ENCODE data around the gene METTL13. TPM values are rescaled to one million over a fixed set of nuclear protein-coding genes. Genes with fewer than 3 reads are reported as not detected.

METTL13 gene
- total RNA-seq, 1 donor from 2014 or later = 25.1 TPM

- Histone ChIP-seq H3K4me3 (ENCODE audit: insufficient read depth, low read depth, low read length) (no peak overlapping the region), H3K27ac (ENCODE audit: low read depth, low read length) (no peak overlapping the region), H3K4me1 (ENCODE audit: insufficient read depth, low read length) (no peaks in the 10 kb centered on the region), H3K27me3 (ENCODE audit: insufficient read depth, low read length) (no peaks in the 10 kb centered on the region), H3K9me3 (ENCODE audit: insufficient read depth, low read depth, low read length) (no peaks in the 10 kb centered on the region), H3K79me2 (ENCODE audit: insufficient read depth, low read length) (no peaks in the 10 kb centered on the region), H3K4me2 (ENCODE audit: low read length) (no peak overlapping the region), H3K36me3 (ENCODE audit: insufficient read depth, low read length) (peaks cover 8% of the 10 kb centered on the region), H3K9ac (ENCODE audit: low read length) (no peak overlapping the region), H2AFZ (ENCODE audit: low read depth, low read length) (no peak overlapping the region), H4K20me1 (ENCODE audit: insufficient read depth, low read length) (no peaks in the 10 kb centered on the region)
- Mint-ChIP-seq H3K27ac (ENCODE audit: unreplicated experiment) (no peak overlapping the region), H3K4me1 (ENCODE audit: low read depth, unreplicated experiment) (no peaks in the 10 kb centered on the region), H3K9me3 (ENCODE audit: unreplicated experiment) (no peaks in the 10 kb centered on the region), H3K36me3 (ENCODE audit: low read depth, unreplicated experiment) (peaks cover 3% of the 10 kb centered on the region), H3K27me3 (ENCODE audit: low read depth, unreplicated experiment) (no peaks in the 10 kb centered on the region), H3K4me3 (ENCODE audit: unreplicated experiment) (no peak overlapping the region)
- DNase-seq (ENCODE audit: low read depth) (no peak), FAIRE-seq (no peak)
- TF ChIP-seq EZH2 (IDR thresholded peaks at IDR 0.05; ENCODE audit: insufficient read depth, low read length) = no peak
- TF ChIP-seq, protein P1, sequence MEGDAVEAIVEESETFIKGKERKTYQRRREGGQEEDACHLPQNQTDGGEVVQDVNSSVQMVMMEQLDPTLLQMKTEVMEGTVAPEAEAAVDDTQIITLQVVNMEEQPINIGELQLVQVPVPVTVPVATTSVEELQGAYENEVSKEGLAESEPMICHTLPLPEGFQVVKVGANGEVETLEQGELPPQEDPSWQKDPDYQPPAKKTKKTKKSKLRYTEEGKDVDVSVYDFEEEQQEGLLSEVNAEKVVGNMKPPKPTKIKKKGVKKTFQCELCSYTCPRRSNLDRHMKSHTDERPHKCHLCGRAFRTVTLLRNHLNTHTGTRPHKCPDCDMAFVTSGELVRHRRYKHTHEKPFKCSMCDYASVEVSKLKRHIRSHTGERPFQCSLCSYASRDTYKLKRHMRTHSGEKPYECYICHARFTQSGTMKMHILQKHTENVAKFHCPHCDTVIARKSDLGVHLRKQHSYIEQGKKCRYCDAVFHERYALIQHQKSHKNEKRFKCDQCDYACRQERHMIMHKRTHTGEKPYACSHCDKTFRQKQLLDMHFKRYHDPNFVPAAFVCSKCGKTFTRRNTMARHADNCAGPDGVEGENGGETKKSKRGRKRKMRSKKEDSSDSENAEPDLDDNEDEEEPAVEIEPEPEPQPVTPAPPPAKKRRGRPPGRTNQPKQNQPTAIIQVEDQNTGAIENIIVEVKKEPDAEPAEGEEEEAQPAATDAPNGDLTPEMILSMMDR (IDR thresholded peaks at IDR 0.05; ENCODE audit: insufficient read depth, low read depth, low read length) = no peak
These were observed 20.7 kb downstream of the METTL13 start for GRCh38 chr1:171802207-171802606.

DNA sequence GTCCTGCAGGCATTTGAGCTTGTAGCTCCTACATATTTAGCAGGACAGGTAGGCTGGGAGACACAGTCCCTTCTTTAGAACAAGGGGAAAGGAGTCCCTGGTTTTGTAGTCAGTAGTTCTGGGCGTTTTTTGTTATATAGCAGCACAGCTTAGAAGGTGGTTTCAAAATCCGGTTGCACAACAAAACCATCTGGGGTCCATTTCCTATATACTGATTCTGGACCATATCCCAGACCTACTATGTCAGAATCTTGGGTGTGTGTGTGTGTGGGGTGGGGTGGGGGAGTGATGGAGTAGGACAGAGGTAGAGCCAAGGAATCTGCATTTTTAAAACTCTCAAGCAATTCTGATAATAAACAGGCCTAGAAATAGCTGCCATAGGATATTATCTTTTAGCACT, 21.6 kb downstream of the METTL13 start:
- H3K4me2 ChIP-seq (ENCODE audit: low read length) = no peak overlapping the region
- H2AFZ ChIP-seq (ENCODE audit: low read depth, low read length) = no peak overlapping the region
- no peaks in the 10 kb centered on the region for H3K4me1 ChIP-seq (ENCODE audit: insufficient read depth, low read length)
- Mint-ChIP-seq H3K4me3 (ENCODE audit: unreplicated experiment) (no peak overlapping the region), H3K4me1 (ENCODE audit: low read depth, unreplicated experiment) (no peaks in the 10 kb centered on the region), H3K36me3 (ENCODE audit: low read depth, unreplicated experiment) (peaks cover 3% of the 10 kb centered on the region), H3K27ac (ENCODE audit: unreplicated experiment) (no peak overlapping the region), H3K9me3 (ENCODE audit: unreplicated experiment) (no peaks in the 10 kb centered on the region), H3K27me3 (ENCODE audit: low read depth, unreplicated experiment) (no peaks in the 10 kb centered on the region)
- no peaks in the 10 kb centered on the region for H4K20me1 ChIP-seq (ENCODE audit: insufficient read depth, low read length)
- no peak overlapping the region for H3K4me3 ChIP-seq (ENCODE audit: insufficient read depth, low read depth, low read length)
- no peaks in the 10 kb centered on the region for H3K27me3 ChIP-seq (ENCODE audit: insufficient read depth, low read length)
- FAIRE-seq = no peak
- DNase-seq (ENCODE audit: low read depth) = no peak
- TF ChIP-seq EZH2 (IDR thresholded peaks at IDR 0.05; ENCODE audit: insufficient read depth, low read length) = no peak
- TF ChIP-seq, protein P1 (IDR thresholded peaks at IDR 0.05; ENCODE audit: insufficient read depth, low read depth, low read length) = no peak
- no peak overlapping the region for H3K27ac ChIP-seq (ENCODE audit: low read depth, low read length)
- no peak overlapping the region for H3K9ac ChIP-seq (ENCODE audit: low read length)
- peaks cover under 1% of the 10 kb centered on the region for H3K36me3 ChIP-seq (ENCODE audit: insufficient read depth, low read length)
- H3K79me2 ChIP-seq (ENCODE audit: insufficient read depth, low read length) = no peaks in the 10 kb centered on the region
- H3K9me3 ChIP-seq (ENCODE audit: insufficient read depth, low read depth, low read length) = no peaks in the 10 kb centered on the region

DNA sequence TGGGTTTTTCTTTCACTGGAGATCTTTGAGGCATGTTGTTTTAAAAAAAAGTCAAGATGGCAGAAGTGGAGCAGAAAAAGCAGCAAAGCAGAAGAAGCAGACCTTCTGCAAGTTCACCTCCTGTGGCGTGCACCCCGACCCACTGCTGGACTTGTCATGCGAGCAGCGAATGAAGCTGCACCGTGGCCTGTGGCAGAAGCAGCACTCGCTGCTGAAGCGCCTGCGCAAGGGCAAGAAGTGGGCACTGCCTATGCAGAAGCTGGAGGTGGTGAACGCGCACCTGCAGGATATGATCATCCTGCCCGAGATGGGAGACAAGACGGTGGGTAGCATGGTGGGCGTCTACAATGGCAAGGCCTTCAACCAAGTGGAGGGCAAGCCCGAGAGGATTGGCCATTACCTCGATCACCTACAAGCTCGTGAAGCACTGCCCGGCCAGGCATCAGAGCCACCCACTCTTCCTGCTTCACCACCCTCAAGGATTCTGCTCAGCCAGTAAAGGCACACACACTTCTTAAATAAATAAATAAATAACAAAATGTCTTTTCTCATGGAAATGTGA, 22.1 kb downstream of the METTL13 start:
- no peaks in the 10 kb centered on the region for H3K27me3 ChIP-seq (ENCODE audit: insufficient read depth, low read length)
- no peaks in the 10 kb centered on the region for H3K4me1 Mint-ChIP-seq (ENCODE audit: low read depth, unreplicated experiment)
- H3K4me3 Mint-ChIP-seq (ENCODE audit: unreplicated experiment) = no peak overlapping the region
- H3K9me3 ChIP-seq (ENCODE audit: insufficient read depth, low read depth, low read length) = no peaks in the 10 kb centered on the region
- no peaks in the 10 kb centered on the region for H3K79me2 ChIP-seq (ENCODE audit: insufficient read depth, low read length)
- H3K36me3 Mint-ChIP-seq (ENCODE audit: low read depth, unreplicated experiment) = peaks cover under 1% of the 10 kb centered on the region
- TF ChIP-seq, protein P1 (IDR thresholded peaks at IDR 0.05; ENCODE audit: insufficient read depth, low read depth, low read length) = no peak
- no peak for TF ChIP-seq EZH2 (IDR thresholded peaks at IDR 0.05; ENCODE audit: insufficient read depth, low read length)
- no peak for DNase-seq (ENCODE audit: low read depth)
- no peak overlapping the region for H3K9ac ChIP-seq (ENCODE audit: low read length)
- H3K4me3 ChIP-seq (ENCODE audit: insufficient read depth, low read depth, low read length) = no peak overlapping the region
- no peaks in the 10 kb centered on the region for H3K4me1 ChIP-seq (ENCODE audit: insufficient read depth, low read length)
- H3K27ac Mint-ChIP-seq (ENCODE audit: unreplicated experiment) = no peak overlapping the region
- no peaks in the 10 kb centered on the region for H3K27me3 Mint-ChIP-seq (ENCODE audit: low read depth, unreplicated experiment)
- H3K36me3 ChIP-seq (ENCODE audit: insufficient read depth, low read length) = no peaks in the 10 kb centered on the region
- H4K20me1 ChIP-seq (ENCODE audit: insufficient read depth, low read length) = no peaks in the 10 kb centered on the region
- no peak overlapping the region for H2AFZ ChIP-seq (ENCODE audit: low read depth, low read length)
- H3K4me2 ChIP-seq (ENCODE audit: low read length) = no peak overlapping the region
- H3K9me3 Mint-ChIP-seq (ENCODE audit: unreplicated experiment) = no peaks in the 10 kb centered on the region
- no peak overlapping the region for H3K27ac ChIP-seq (ENCODE audit: low read depth, low read length)
- FAIRE-seq = no peak

Data from astrocyte (in vitro differentiated cells and primary cell).